Epithelial cell of proximal tubule (primary cell): ENCODE results near the gene DUSP22. TPM values are rescaled to one million over a fixed set of nuclear protein-coding genes. Genes with fewer than 3 reads are reported as not detected.

Experiments
- DNase-seq: peaks from one replicate; pipeline ENCODE4 v3.0.0-alpha.2; 2011; ENCODE audit warnings: low read depth
- H3K4me3 ChIP-seq: 2 replicates; pipeline ENCODE4 v1.5.1; 2011; ENCODE audit warnings: low read depth, mild to moderate bottlenecking, low read length
- total RNA-seq: library from RNA; depleted of rRNA; stranded (reverse); fragments of >200 nt; gene quantifications from 2 replicates; pipeline ENCODE4 v1.2.3, GENCODE V29; 2015
- TF ChIP-seq, protein P1 (sequence below): conservative IDR thresholded peaks from 2 replicates; pipeline ENCODE4 v1.5.1; 2012; ENCODE audit warnings: low read depth, mild to moderate bottlenecking, low read length

DUSP22 gene
- total RNA-seq, 1 donor from 2014 or later: 25.3 TPM

DNA sequence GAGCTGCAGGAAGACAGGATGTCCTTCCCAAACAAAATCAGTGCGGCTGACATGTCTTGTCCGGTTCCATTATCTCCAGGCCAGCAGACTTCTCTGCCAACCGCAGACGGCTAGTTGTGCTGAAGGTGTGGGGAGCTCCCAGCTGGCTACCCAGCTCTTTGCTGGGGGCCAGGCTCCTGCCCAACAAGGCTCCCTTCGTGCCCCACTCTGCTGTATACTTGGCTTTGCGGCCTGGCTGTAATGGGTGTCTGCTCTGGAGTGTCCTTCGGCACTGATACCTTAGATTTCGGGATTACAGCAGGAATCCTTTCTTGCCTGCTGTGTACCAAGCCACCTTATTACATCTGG, 50.5 kb downstream of the DUSP22 start:
- DNase-seq: no peak
- TF ChIP-seq, protein P1, sequence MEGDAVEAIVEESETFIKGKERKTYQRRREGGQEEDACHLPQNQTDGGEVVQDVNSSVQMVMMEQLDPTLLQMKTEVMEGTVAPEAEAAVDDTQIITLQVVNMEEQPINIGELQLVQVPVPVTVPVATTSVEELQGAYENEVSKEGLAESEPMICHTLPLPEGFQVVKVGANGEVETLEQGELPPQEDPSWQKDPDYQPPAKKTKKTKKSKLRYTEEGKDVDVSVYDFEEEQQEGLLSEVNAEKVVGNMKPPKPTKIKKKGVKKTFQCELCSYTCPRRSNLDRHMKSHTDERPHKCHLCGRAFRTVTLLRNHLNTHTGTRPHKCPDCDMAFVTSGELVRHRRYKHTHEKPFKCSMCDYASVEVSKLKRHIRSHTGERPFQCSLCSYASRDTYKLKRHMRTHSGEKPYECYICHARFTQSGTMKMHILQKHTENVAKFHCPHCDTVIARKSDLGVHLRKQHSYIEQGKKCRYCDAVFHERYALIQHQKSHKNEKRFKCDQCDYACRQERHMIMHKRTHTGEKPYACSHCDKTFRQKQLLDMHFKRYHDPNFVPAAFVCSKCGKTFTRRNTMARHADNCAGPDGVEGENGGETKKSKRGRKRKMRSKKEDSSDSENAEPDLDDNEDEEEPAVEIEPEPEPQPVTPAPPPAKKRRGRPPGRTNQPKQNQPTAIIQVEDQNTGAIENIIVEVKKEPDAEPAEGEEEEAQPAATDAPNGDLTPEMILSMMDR: no peak
- H3K4me3 ChIP-seq: no peak overlapping the region

DNA sequence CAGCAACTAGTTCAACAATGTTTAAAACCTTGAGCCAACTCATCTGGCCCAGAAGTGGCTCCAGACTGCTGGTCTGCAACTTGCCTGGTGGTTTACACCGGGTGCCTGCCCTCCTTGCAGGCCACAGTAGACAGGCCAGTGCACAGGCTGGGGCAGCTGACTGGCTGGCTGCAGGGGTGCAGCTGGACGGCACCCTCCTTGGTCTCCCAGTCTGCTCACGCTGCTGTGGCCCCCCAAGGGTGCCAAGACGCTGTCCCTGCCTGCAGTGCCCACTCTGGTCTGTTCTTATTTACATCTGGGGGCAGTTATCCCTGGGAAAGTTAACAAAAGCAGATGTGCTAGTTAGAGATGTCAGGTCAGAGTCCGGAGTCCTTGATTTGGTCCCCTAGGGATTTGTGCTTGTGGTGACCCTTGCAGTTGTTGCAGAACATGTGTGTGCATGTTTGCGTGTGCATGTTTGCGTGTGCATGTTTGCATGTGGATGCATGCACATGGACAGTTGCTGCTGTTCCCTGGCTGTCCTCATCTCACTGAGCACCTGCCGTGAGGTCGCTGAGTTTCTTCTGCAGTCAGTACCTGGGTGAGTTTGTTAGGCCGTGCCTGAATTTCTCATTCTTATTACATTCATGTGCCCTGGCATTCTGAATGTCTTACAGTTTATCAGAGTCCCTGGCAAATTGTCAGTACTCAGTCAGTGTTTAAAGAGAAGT, 51.1 kb downstream of the DUSP22 start:
- no peak overlapping the region for H3K4me3 ChIP-seq
- TF ChIP-seq, protein P1: no peak
- no peak for DNase-seq

DNA sequence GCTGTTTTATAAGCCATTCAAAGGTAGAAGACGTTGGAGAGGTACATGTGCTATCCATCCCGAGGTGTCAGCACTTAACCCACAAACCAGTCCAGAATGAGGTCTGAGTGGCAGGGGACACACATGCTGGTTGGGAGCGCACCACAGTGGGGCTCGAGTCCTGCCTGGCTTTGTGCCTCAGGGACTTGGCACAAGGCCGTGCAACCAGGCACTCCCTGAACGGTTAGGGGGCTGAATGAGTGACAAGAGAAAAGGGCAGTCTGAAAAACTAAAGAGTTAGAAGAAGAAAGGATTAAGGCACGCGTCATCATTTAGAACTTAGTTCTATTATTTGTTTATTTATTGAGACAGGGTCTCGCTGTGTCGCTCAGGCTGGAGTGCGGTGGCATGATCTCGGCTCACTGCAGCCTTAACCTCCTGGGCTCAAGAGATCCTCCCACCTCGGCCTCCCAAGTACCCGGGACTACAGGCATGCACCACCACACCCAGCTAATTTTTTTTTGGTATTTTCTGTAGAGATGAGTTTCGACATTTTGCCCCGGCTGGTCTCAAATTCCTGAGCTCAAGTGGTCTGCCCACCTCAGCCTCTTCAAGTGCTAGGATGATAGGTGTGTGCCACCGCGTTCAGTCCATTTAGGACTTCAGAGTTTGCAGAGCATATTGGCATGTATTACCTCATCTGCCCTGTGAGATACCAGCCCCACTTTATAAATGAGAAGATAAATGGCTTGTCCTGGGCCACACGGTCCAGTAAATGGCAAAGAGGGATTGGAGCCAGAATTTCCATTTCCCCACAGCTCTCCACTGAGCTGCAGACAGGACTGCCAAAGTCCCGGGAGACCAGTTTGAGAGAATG, 51.9 kb downstream of the DUSP22 start:
- H3K4me3 ChIP-seq: no peak overlapping the region
- TF ChIP-seq, protein P1: no peak
- DNase-seq: no peak

DNA sequence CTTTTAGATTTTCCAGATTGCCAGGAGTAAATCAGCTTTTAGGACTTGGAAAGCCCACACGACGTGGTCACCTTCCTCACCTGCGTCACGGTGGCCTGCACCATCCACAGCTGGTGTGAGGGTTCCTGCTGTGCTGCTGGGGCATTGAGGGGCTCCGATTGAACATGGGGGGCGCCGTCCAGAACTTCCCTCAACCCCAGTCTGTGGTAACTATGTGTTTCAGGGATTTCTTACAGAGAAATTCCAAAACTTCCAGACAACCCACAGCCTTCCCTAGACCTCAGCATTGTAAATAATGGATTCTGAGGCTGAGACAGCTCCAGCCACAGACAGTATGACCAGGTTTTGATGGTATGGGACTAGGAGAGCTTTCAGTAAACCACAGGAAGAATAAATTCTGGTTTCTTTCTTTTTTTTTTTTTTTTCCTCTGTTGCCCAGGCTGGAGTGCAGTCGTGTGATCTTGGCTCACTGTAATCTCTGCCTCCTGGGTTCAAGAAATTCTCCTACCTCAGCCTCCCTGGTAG, 52.6 kb downstream of the DUSP22 start:
- TF ChIP-seq, protein P1: no peak
- no peak overlapping the region for H3K4me3 ChIP-seq
- no peak for DNase-seq

DNA sequence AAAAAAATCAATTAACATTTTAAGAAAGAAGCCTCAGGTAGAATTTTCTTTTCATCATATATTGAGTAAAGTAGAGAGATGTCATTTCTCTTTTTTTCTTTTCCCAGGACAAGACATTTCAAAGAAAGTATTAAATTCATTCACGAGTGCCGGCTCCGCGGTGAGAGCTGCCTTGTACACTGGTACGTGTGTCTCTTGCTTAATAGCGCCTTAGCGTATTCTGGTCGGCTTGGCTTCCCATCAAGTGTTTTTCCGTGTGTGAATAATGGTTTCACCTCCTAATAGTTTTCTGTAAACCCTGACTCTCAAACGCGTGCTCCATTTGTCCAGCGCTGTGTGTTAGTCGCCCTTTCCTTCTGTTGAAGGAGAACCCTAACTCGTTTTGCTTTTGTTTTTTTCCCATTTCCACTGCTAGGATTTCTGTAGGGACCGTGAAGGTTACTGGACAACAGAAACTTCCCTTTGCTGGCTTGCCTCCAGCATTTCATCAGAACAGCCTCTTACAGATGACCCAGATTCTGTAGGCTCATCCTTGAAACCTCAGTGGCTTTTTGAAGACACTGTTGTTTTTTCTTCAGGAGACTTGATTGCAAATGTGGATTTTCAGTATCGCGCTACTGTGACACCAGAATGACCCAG, 53.6 kb downstream of the DUSP22 start:
- TF ChIP-seq, protein P1: no peak
- no peak for DNase-seq
- H3K4me3 ChIP-seq: no peak overlapping the region

DNA sequence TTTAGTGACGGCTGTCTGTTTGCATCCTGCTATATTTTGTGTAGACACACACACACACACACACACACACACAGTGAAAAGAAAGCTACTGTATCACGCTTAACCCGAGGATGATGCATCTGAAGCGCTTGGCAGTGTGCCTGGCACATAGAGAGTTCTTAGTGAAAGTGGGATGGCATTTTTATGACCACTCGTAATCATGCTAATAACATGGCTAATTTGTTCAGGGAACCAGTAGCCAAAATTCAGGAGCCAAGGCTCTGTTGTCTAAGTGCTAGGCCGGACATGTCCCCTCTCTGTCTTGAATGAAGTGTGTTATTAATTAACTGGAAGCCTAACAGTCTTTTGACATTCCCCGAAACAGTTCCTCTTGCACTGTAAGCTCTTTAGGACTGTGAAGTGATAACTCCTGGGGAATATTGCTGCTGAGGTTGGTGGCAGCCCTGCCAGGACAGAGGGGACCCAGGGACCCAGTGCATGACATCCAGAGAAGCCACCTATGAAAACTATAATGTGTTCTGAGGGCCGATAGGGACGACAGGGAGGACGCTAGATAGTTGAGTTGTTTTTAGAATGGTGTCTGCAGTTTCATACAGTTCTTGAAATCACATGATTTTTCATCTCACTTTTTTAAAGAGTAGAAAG, 54.2 kb downstream of the DUSP22 start:
- no peak overlapping the region for H3K4me3 ChIP-seq
- DNase-seq: no peak
- TF ChIP-seq, protein P1: no peak
